IMR-90 (cell line): ENCODE measurements around the gene INPP5E.

Experiments
- BHLHE40 ChIP-seq: fragments of 150-350 bp; IDR thresholded peaks from 2 replicates; pipeline ENCODE4 v1.6.1; 2016; ENCODE audit warnings: mild to moderate bottlenecking, low read depth, low read length
- CEBPB ChIP-seq: IDR thresholded peaks from 2 replicates; pipeline ENCODE4 v1.6.1; 2012; ENCODE audit warnings: low read depth, low read length, improper control_type of control experiment
- ELK1 ChIP-seq: fragments of 150-350 bp; IDR thresholded peaks from 2 replicates; pipeline ENCODE4 v1.6.1; 2016; ENCODE audit warnings: low read depth, mild to moderate bottlenecking, low read length, moderate library complexity, borderline replicate concordance
- FOS ChIP-seq: fragments of 150-350 bp; IDR thresholded peaks from 2 replicates; pipeline ENCODE4 v1.6.1; 2016; ENCODE audit warnings: low read depth, low read length
- MAFK ChIP-seq: IDR thresholded peaks from 2 replicates; pipeline ENCODE4 v1.6.1; 2012; ENCODE audit warnings: low read depth, low read length, improper control_type of control experiment
- MAZ ChIP-seq: IDR thresholded peaks from 2 replicates; pipeline ENCODE4 v1.6.1; 2012; ENCODE audit warnings: low read depth, mild to moderate bottlenecking, low read length, improper control_type of control experiment, moderate library complexity, borderline replicate concordance
- MXI1 ChIP-seq: IDR thresholded peaks from 2 replicates; pipeline ENCODE4 v1.6.1; 2012; ENCODE audit warnings: low read depth, mild to moderate bottlenecking, low read length, moderate library complexity, borderline replicate concordance
- POLR2A ChIP-seq: IDR thresholded peaks from 2 replicates; pipeline ENCODE4 v1.6.1; 2012; ENCODE audit warnings: mild to moderate bottlenecking, low read depth, low read length
- RAD21 ChIP-seq: IDR thresholded peaks from 2 replicates; pipeline ENCODE4 v1.6.1; 2012; ENCODE audit warnings: low read length, improper control_type of control experiment
- RFX5 ChIP-seq: IDR thresholded peaks from 2 replicates; pipeline ENCODE4 v1.8.0; 2012; ENCODE audit warnings: low read depth, mild to moderate bottlenecking, low read length, moderate library complexity
- SMC3 ChIP-seq: fragments of 150-350 bp; IDR thresholded peaks from 2 replicates; pipeline ENCODE4 v1.6.1; 2016; ENCODE audit warnings: low read depth, mild to moderate bottlenecking, antibody characterized with exemption, low read length, moderate library complexity
- USF2 ChIP-seq: fragments of 150-350 bp; IDR thresholded peaks from 2 replicates; pipeline ENCODE4 v1.6.1; 2017; ENCODE audit warnings: mild to moderate bottlenecking, antibody characterized with exemption, low read length, low read depth
- TF ChIP-seq, protein P1 (sequence below): conservative IDR thresholded peaks from 2 replicates; pipeline ENCODE4 v1.5.1; 2012; ENCODE audit warnings: mild to moderate bottlenecking, low read depth, low read length, improper control_type of control experiment

DNA sequence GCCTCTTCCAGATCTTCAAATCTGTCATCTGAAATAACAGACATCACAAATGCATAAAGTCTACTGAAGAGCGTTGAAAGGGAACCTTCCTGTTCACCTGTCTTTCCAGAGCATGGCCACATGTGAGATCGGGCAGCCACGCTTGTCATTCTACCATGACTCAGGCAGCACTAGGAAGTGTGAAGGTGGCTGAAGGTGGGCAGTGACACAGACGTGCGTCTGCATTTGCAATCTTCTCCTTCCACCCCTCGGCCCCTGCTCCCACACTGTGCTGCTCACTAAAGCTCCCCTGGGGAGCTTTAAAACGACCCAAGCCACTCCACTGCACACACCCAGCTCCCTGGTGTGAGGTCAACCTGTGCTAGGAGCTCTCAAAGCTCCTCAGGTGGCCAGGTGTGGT lies 31.7 kb downstream of the INPP5E start:
- TF ChIP-seq, protein P1, sequence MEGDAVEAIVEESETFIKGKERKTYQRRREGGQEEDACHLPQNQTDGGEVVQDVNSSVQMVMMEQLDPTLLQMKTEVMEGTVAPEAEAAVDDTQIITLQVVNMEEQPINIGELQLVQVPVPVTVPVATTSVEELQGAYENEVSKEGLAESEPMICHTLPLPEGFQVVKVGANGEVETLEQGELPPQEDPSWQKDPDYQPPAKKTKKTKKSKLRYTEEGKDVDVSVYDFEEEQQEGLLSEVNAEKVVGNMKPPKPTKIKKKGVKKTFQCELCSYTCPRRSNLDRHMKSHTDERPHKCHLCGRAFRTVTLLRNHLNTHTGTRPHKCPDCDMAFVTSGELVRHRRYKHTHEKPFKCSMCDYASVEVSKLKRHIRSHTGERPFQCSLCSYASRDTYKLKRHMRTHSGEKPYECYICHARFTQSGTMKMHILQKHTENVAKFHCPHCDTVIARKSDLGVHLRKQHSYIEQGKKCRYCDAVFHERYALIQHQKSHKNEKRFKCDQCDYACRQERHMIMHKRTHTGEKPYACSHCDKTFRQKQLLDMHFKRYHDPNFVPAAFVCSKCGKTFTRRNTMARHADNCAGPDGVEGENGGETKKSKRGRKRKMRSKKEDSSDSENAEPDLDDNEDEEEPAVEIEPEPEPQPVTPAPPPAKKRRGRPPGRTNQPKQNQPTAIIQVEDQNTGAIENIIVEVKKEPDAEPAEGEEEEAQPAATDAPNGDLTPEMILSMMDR, result no peak
- no peak for TF ChIP-seq ELK1
- no peak for TF ChIP-seq POLR2A
- TF ChIP-seq RAD21, result no peak
- TF ChIP-seq FOS, result no peak
- no peak for TF ChIP-seq RFX5
- no peak for TF ChIP-seq MAFK
- TF ChIP-seq USF2, result no peak
- TF ChIP-seq SMC3, result no peak
- TF ChIP-seq MXI1, result no peak
- TF ChIP-seq CEBPB, result no peak
- no peak for TF ChIP-seq BHLHE40
- no peak for TF ChIP-seq MAZ
